ENCODE results near the gene LILRA6.

GRCh38 chr19:54255105-54255775 lies 12.7 kb upstream of the LILRA6 start:
- TF ChIP-seq, protein P1, sequence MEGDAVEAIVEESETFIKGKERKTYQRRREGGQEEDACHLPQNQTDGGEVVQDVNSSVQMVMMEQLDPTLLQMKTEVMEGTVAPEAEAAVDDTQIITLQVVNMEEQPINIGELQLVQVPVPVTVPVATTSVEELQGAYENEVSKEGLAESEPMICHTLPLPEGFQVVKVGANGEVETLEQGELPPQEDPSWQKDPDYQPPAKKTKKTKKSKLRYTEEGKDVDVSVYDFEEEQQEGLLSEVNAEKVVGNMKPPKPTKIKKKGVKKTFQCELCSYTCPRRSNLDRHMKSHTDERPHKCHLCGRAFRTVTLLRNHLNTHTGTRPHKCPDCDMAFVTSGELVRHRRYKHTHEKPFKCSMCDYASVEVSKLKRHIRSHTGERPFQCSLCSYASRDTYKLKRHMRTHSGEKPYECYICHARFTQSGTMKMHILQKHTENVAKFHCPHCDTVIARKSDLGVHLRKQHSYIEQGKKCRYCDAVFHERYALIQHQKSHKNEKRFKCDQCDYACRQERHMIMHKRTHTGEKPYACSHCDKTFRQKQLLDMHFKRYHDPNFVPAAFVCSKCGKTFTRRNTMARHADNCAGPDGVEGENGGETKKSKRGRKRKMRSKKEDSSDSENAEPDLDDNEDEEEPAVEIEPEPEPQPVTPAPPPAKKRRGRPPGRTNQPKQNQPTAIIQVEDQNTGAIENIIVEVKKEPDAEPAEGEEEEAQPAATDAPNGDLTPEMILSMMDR (IDR thresholded peaks at IDR 0.05): no peak
- TF ChIP-seq SIN3A (IDR thresholded peaks at IDR 0.05; ENCODE audit: borderline replicate concordance, insufficient read depth, low read depth, low read length): no peak
- no peak for TF ChIP-seq POLR2AphosphoS5 (IDR thresholded peaks at IDR 0.05; ENCODE audit: low read depth, low read length)
- TF ChIP-seq REST (IDR thresholded peaks at IDR 0.05; ENCODE audit: insufficient read depth in 1 of 2, low read depth in 2 of 2, low read length in 1 of 2): no peak
